Glomerular visceral epithelial cell (primary cell): ENCODE results near the gene ACAT2.
"Not testable (repeated sequence)": the region's sequence is repeated elsewhere in the genome, so short reads cannot be mapped to it uniquely, and the experiment has no call there.

Experiments
- DNase-seq: peaks from one replicate; pipeline ENCODE4 v3.0.0-alpha.2; 2016; ENCODE audit errors: extremely low spot score

Gene ACAT2

GRCh38 chr6:159772196-159772595 is 10.4 kb downstream of the ACAT2 start:
- DNase-seq: no peak

GRCh38 chr6:159777240-159777904 is 15.5 kb downstream of the ACAT2 start:
- DNase-seq: no peak

- no peak for DNase-seq
Measured at GRCh38 chr6:159778131-159778530, 16.3 kb downstream of the ACAT2 start.

- no peak for DNase-seq
Measured at GRCh38 chr6:159778542-159779103, 16.8 kb downstream of the ACAT2 start.

- DNase-seq: no peak
Measured at GRCh38 chr6:159788276-159788675, 26.4 kb downstream of the ACAT2 start.

- peak; percentile 56 for DNase-seq
Measured at GRCh38 chr6:159788753-159789376, 27.0 kb downstream of the ACAT2 start.

GRCh38 chr6:159789377-159790148 is 27.7 kb downstream of the ACAT2 start, which contains the start of gene TCP1:
Gene TCP1, minus strand, starts transcription at chr6:159789602. Its CDS starts 134 bp downstream, at chr6:159789468.
- peak; percentile 100 for DNase-seq

GRCh38 chr6:159790149-159790955 is 28.5 kb downstream of the ACAT2 start, which contains the start of gene MRPL18:
Gene MRPL18, plus strand, starts transcription at chr6:159790467. Its CDS starts 121 bp downstream, at chr6:159790588.
- peak; percentile 97 for DNase-seq

- no peak for DNase-seq
Measured at GRCh38 chr6:159790956-159791598, 29.2 kb downstream of the ACAT2 start.

- not testable (repeated sequence) for DNase-seq
Measured at GRCh38 chr6:159794976-159795375, 33.1 kb downstream of the ACAT2 start.

GRCh38 chr6:159797554-159797953 is 35.7 kb downstream of the ACAT2 start:
- no peak for DNase-seq

- DNase-seq: no peak
Measured at GRCh38 chr6:159800141-159800865, 38.5 kb downstream of the ACAT2 start, which contains the start of gene PNLDC1. Gene PNLDC1, plus strand, starts transcription at chr6:159800276. Its CDS starts 32 bp downstream, at chr6:159800308.

- DNase-seq: no peak
Measured at GRCh38 chr6:159801935-159802334, 40.1 kb downstream of the ACAT2 start.

- no peak for DNase-seq
Measured at GRCh38 chr6:159804504-159804903, 42.7 kb downstream of the ACAT2 start.

GRCh38 chr6:159805440-159806020 is 43.7 kb downstream of the ACAT2 start:
- DNase-seq: no peak

- DNase-seq: peak; percentile 19
Measured at GRCh38 chr6:159806021-159806458, 44.2 kb downstream of the ACAT2 start.

- no peak for DNase-seq
Measured at GRCh38 chr6:159807150-159807858, 45.5 kb downstream of the ACAT2 start.

GRCh38 chr6:159808647-159809046 is 46.8 kb downstream of the ACAT2 start:
- no peak for DNase-seq

GRCh38 chr6:159809149-159809548 is 47.3 kb downstream of the ACAT2 start:
- no peak for DNase-seq
